ENCODE results near the gene YPEL1.

YPEL1 gene

DNA sequence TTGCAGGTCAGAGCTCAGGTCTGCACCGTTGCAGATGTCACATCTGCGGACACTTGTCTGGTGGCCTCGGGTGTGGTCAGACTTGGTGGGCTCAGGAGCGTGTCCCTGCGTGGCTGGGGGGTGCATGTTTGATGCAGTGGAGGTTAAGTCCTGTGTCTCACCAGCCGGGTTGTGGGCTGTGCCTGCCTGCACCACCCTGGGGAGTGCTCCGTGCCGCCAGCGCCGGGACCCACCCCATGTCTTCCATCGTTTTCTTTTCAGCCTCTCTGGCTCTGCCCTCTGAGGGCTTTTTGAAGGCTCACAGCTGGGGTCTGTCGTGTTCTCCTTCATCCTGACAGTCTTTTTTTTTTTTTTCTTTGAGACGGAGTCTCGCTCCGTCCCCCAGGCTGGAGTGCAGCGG is 43.8 kb downstream of the YPEL1 start:
- Histone ChIP-seq H3K4me3 (ENCODE audit: low read depth, low read length) (no peak overlapping the region), H2AFZ (no peak overlapping the region), H3K27me3 (ENCODE audit: control insufficient read depth, insufficient read depth, low read length) (no peaks in the 10 kb centered on the region), H3K9me3 (ENCODE audit: control insufficient read depth, low read length) (no peaks in the 10 kb centered on the region), H3K4me1 (peaks cover 4% of the 10 kb centered on the region), H3K9ac (no peak overlapping the region), H3K79me2 (no peaks in the 10 kb centered on the region), H3K36me3 (ENCODE audit: control insufficient read depth, insufficient read depth, low read length) (no peaks in the 10 kb centered on the region), H3K4me2 (ENCODE audit: low read length) (no peak overlapping the region), H3K27ac (no peak overlapping the region)
- TF ChIP-seq, protein P1, sequence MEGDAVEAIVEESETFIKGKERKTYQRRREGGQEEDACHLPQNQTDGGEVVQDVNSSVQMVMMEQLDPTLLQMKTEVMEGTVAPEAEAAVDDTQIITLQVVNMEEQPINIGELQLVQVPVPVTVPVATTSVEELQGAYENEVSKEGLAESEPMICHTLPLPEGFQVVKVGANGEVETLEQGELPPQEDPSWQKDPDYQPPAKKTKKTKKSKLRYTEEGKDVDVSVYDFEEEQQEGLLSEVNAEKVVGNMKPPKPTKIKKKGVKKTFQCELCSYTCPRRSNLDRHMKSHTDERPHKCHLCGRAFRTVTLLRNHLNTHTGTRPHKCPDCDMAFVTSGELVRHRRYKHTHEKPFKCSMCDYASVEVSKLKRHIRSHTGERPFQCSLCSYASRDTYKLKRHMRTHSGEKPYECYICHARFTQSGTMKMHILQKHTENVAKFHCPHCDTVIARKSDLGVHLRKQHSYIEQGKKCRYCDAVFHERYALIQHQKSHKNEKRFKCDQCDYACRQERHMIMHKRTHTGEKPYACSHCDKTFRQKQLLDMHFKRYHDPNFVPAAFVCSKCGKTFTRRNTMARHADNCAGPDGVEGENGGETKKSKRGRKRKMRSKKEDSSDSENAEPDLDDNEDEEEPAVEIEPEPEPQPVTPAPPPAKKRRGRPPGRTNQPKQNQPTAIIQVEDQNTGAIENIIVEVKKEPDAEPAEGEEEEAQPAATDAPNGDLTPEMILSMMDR (IDR thresholded peaks at IDR 0.05) = no peak

DNA sequence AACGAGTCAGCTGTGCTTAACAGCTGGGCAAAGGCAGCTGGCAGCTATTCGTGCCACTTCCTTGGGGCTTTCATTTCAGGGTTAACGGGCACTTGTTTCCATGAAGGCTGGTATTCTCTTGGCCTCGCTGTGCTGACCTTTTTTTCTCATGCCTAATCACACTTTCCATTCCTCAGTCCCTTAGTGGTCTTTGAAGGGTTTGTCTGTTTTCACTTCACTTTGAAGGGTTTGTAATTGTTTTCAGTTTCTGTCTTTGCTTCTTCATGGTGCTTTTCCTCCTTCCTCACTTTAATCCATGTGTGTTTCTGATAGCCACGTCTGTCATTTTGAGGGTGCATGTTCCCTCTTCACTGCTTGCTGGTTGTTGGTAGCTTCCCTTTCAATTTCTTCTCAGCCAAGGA is 45.2 kb downstream of the YPEL1 start:
- Histone ChIP-seq H3K79me2 (no peaks in the 10 kb centered on the region), H3K4me3 (ENCODE audit: low read depth, low read length) (no peak overlapping the region), H3K9ac (no peak overlapping the region), H3K9me3 (ENCODE audit: control insufficient read depth, low read length) (no peaks in the 10 kb centered on the region), H3K36me3 (ENCODE audit: control insufficient read depth, insufficient read depth, low read length) (no peaks in the 10 kb centered on the region), H2AFZ (no peak overlapping the region), H3K4me1 (peaks cover 4% of the 10 kb centered on the region), H3K27me3 (ENCODE audit: control insufficient read depth, insufficient read depth, low read length) (no peaks in the 10 kb centered on the region), H3K4me2 (ENCODE audit: low read length) (peak overlapping the region; percentile 25), H3K27ac (peak overlapping the region; percentile 81)
- TF ChIP-seq, protein P1 (IDR thresholded peaks at IDR 0.05) = no peak

DNA sequence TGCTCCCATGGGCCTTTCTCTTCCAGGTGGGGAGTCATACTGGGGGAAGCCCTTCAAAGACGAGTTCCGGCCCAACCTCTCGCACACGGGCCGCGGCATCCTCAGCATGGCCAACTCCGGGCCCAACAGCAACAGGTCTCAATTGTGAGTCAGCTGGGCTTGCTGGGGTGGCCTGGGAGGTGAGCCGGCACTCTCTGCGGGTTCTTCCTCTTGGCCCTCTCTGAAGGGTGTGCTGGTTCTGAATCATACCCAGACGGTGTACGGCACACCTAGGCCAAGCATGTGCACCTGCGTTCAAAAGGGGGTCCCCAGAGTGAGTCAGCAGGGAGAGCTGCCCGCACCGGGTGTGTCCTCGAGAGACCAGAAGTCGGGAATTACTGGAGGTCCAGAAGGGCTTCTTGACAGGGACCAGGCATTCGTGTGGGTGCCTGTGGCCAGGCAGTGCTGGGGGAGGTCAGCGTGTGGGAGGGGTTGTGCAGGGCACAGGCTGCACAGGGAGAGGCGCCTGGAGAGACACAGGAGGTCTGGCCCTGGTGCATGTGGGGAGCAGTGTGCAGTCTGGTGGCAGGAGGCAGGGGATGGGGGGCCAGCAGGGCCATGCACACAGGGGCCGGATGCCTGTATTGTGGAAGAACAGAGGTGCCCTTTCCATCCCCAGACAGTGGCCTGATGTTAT is 46.8 kb downstream of the YPEL1 start:
- Histone ChIP-seq H3K27ac (no peak overlapping the region), H2AFZ (no peak overlapping the region), H3K27me3 (ENCODE audit: control insufficient read depth, insufficient read depth, low read length) (no peaks in the 10 kb centered on the region), H3K4me1 (peaks cover 4% of the 10 kb centered on the region), H3K9ac (no peak overlapping the region), H3K36me3 (ENCODE audit: control insufficient read depth, insufficient read depth, low read length) (no peaks in the 10 kb centered on the region), H3K9me3 (ENCODE audit: control insufficient read depth, low read length) (no peaks in the 10 kb centered on the region), H3K79me2 (no peaks in the 10 kb centered on the region), H3K4me3 (ENCODE audit: low read depth, low read length) (no peak overlapping the region), H3K4me2 (ENCODE audit: low read length) (no peak overlapping the region)
- TF ChIP-seq, protein P1 (IDR thresholded peaks at IDR 0.05) = no peak

DNA sequence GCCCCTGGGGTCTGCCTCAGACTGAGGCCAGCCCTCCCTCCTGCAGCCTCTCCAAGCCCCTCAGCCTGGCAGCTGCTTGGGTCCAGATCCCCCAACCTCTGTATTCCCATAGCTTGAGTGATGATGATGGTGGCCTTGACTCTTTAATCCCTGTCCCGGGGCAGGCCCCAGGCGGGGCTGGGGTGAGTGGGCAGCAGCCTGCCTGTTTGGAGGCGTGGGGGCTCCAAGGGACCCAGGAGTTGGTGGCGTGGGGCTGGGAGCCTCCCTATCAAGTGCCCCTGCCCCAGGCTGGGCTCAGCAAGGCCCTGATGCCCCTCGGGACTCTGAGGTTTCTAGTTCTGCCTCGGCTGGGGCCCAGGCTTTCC is 47.3 kb downstream of the YPEL1 start:
- no peak overlapping the region for H3K9ac ChIP-seq
- H3K9me3 ChIP-seq (ENCODE audit: control insufficient read depth, low read length) = no peaks in the 10 kb centered on the region
- H3K4me2 ChIP-seq (ENCODE audit: low read length) = no peak overlapping the region
- H3K79me2 ChIP-seq = no peaks in the 10 kb centered on the region
- no peak overlapping the region for H3K27ac ChIP-seq
- no peak overlapping the region for H2AFZ ChIP-seq
- TF ChIP-seq, protein P1 (IDR thresholded peaks at IDR 0.05) = no peak
- no peaks in the 10 kb centered on the region for H3K36me3 ChIP-seq (ENCODE audit: control insufficient read depth, insufficient read depth, low read length)
- no peaks in the 10 kb centered on the region for H3K27me3 ChIP-seq (ENCODE audit: control insufficient read depth, insufficient read depth, low read length)
- H3K4me3 ChIP-seq (ENCODE audit: low read depth, low read length) = no peak overlapping the region
- peaks cover 2% of the 10 kb centered on the region for H3K4me1 ChIP-seq

DNA sequence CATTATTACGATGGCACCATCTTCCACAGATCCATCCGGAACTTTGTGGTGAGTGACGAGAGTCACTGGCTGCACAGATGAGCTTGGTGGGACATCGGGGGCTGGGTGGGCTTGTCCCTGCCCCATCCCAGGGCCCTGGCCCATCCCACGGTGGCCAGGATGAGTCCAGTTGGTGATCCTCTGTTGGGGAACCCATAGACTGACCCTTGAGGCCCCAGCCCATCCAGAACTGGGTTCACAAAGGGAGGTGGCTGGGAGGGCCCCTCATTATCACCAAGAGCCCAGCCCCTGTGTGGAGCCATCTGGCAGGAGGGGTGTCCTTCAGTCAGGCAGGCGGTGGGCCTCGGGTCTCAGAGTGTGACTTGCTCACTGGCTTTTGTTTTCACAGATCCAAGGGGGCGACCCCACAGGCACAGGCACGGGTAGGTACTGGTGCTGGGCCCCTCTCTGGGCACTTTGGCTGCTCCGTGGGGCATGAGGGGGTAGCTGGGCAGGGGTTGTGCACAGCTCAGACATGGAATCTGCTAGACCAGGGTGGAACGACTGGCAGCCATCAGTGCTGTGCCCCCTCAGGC is 47.8 kb downstream of the YPEL1 start:
- Histone ChIP-seq H2AFZ (no peak overlapping the region), H3K79me2 (no peaks in the 10 kb centered on the region), H3K9me3 (ENCODE audit: control insufficient read depth, low read length) (no peaks in the 10 kb centered on the region), H3K27me3 (ENCODE audit: control insufficient read depth, insufficient read depth, low read length) (no peaks in the 10 kb centered on the region), H3K27ac (no peak overlapping the region), H3K9ac (no peak overlapping the region), H3K36me3 (ENCODE audit: control insufficient read depth, insufficient read depth, low read length) (no peaks in the 10 kb centered on the region), H3K4me3 (ENCODE audit: low read depth, low read length) (no peak overlapping the region), H3K4me2 (ENCODE audit: low read length) (no peak overlapping the region), H3K4me1 (no peaks in the 10 kb centered on the region)
- TF ChIP-seq, protein P1 (IDR thresholded peaks at IDR 0.05) = no peak

All from parathyroid adenoma (tissue), 2 donors.